ENCODE results near the gene GLB1L. TPM values are rescaled to one million over a fixed set of nuclear protein-coding genes. Genes with fewer than 3 reads are reported as not detected.

Gene GLB1L
- total RNA-seq = 22.8 TPM

GRCh38 chr2:219245148-219245898 lies at the start of gene GLB1L, which contains the start of gene STK16:
TSS of gene GLB1L (minus strand) at chr2:219245444. CDS start at chr2:219243573, 1,871 bp downstream.
TSS of gene STK16 (plus strand) at chr2:219245479. CDS start at chr2:219246000, 521 bp downstream.
- Histone ChIP-seq H3K27ac (peak within 1 kb of the TSS; percentile 94), H3K36me3 (peaks cover 0 to 2% of the 10 kb centered on the region in 2 donors), H3K4me3 (peak within 1 kb of the TSS; percentile 60 to 88), H3K4me1 (peaks cover 59% of the 10 kb centered on the region), H3K9me3 (no peaks in the 10 kb centered on the region), H3K27me3 (no peaks in the 10 kb centered on the region)
- intact Hi-C loops (cut with DNase I) = no loop called here
- peak in 1 of 2 donors; percentile 92 for DNase-seq (ENCODE audit: extremely low spot score in 2 of 2)
- no peak for TF ChIP-seq CTCF (IDR thresholded peaks at IDR 0.05)
- TF ChIP-seq POLR2AphosphoS5 (IDR thresholded peaks at IDR 0.05; ENCODE audit: insufficient read depth in 1 of 2, low read depth in 1 of 2) = peak; percentile 95 to 97
- TF ChIP-seq POLR2A (IDR thresholded peaks at IDR 0.05) = peak in 1 of 2 donors; percentile 58

GRCh38 chr2:219294356-219295351 lies 49.4 kb upstream of the GLB1L start:
- Histone ChIP-seq H3K4me1 (peaks cover 6% of the 10 kb centered on the region), H3K36me3 (no peaks in the 10 kb centered on the region), H3K4me3 (peak overlapping the region; percentile 44 to 54), H3K27me3 (no peaks in the 10 kb centered on the region), H3K9me3 (no peaks in the 10 kb centered on the region), H3K27ac (peak overlapping the region; percentile 89)
- peak in 1 of 2 donors; percentile 83 for DNase-seq (ENCODE audit: extremely low spot score in 2 of 2)
- TF ChIP-seq POLR2A (IDR thresholded peaks at IDR 0.05) (no peak), CTCF (IDR thresholded peaks at IDR 0.05) (peak; percentile 99), POLR2AphosphoS5 (IDR thresholded peaks at IDR 0.05; ENCODE audit: insufficient read depth in 1 of 2, low read depth in 1 of 2) (peak; percentile 54 to 57)
- intact Hi-C loops (cut with DNase I) = loop anchor here (1.0 to 5.0 kb wide), 2 partner anchors 15 to 127 kb away; partner anchors contain the start of gene DNAJB2

GRCh38 chr2:219293736-219294231 lies 48.5 kb upstream of the GLB1L start:
- H3K27ac ChIP-seq = peak overlapping the region; percentile 89
- H3K4me3 ChIP-seq = no peak overlapping the region
- no peak for DNase-seq (ENCODE audit: extremely low spot score in 2 of 2)
- no peaks in the 10 kb centered on the region for H3K27me3 ChIP-seq
- H3K36me3 ChIP-seq = no peaks in the 10 kb centered on the region
- intact Hi-C loops (cut with DNase I) = loop anchor here (1.0 kb wide), 1 partner anchor 14 kb away; the partner anchor contains the start of gene DNAJB2
- no peak for TF ChIP-seq POLR2AphosphoS5 (IDR thresholded peaks at IDR 0.05; ENCODE audit: insufficient read depth in 1 of 2, low read depth in 1 of 2)
- TF ChIP-seq CTCF (IDR thresholded peaks at IDR 0.05) = no peak
- no peak for TF ChIP-seq POLR2A (IDR thresholded peaks at IDR 0.05)
- peaks cover 15% of the 10 kb centered on the region for H3K4me1 ChIP-seq
- H3K9me3 ChIP-seq = no peaks in the 10 kb centered on the region

GRCh38 chr2:219292616-219293015 lies 47.4 kb upstream of the GLB1L start:
- no peak overlapping the region for H3K4me3 ChIP-seq

More at GRCh38 chr2:219292616-219293015, 47.4 kb upstream of the GLB1L start:
- no peak overlapping the region for H3K27ac ChIP-seq
- intact Hi-C loops (cut with DNase I) = no loop called here
- TF ChIP-seq CTCF (IDR thresholded peaks at IDR 0.05) (no peak), POLR2A (IDR thresholded peaks at IDR 0.05) (no peak), POLR2AphosphoS5 (IDR thresholded peaks at IDR 0.05; ENCODE audit: insufficient read depth in 1 of 2, low read depth in 1 of 2) (no peak)
- H3K27me3 ChIP-seq = no peaks in the 10 kb centered on the region
- H3K4me1 ChIP-seq = peaks cover 20% of the 10 kb centered on the region
- no peaks in the 10 kb centered on the region for H3K9me3 ChIP-seq
- no peaks in the 10 kb centered on the region for H3K36me3 ChIP-seq
- no peak for DNase-seq (ENCODE audit: extremely low spot score in 2 of 2)

Measured in vagina (tissue), 2 donors.